GM12878 (cell line): ENCODE results near the gene SLC25A13.

Source experiments
- KDM1A ChIP-seq: fragments of 200-600 bp; sonication (generic); IDR thresholded peaks from 2 replicates; pipeline ENCODE4 v1.6.1; 2016; ENCODE audit warnings: borderline replicate concordance
- MTA3 ChIP-seq: IDR thresholded peaks from 2 replicates; pipeline ENCODE4 v1.6.1; 2012; ENCODE audit warnings: low read length, inconsistent platforms, borderline replicate concordance
- NRF1 ChIP-seq: conservative IDR thresholded peaks from 2 replicates; pipeline ENCODE4 v1.6.1; 2011; ENCODE audit warnings: mild to moderate bottlenecking, low read depth, low read length, improper control_type of control experiment
- POLR2A ChIP-seq: IDR thresholded peaks from 2 replicates; pipeline ENCODE4 v1.6.1; 2011; ENCODE audit warnings: low read depth, mild to moderate bottlenecking, low read length
- SIN3A ChIP-seq: IDR thresholded peaks from 2 replicates; pipeline ENCODE4 v1.6.1; 2012; ENCODE audit warnings: low read depth, low read length, improper control_type of control experiment
- TAF1 ChIP-seq: IDR thresholded peaks from 2 replicates; pipeline ENCODE4 v1.6.1; 2011; ENCODE audit warnings: mild to moderate bottlenecking, low read depth, low read length, borderline replicate concordance
- ZNF384 ChIP-seq: IDR thresholded peaks from 2 replicates; pipeline ENCODE4 v1.6.1; 2012; ENCODE audit warnings: low read depth, mild to moderate bottlenecking, low read length, improper control_type of control experiment, borderline replicate concordance

- TF ChIP-seq POLR2A (no peak), KDM1A (no peak), ZNF384 (no peak), SIN3A (no peak), NRF1 (no peak), TAF1 (no peak), MTA3 (no peak)
Observed at GRCh38 chr7:96144260-96144526, 177.7 kb downstream of the SLC25A13 start.
